Epithelial cell of proximal tubule (primary cell): Measurements from ENCODE around the gene AVL9. TPM values are rescaled to one million over a fixed set of nuclear protein-coding genes. Genes with fewer than 3 reads are reported as not detected.

Experiments
- total RNA-seq: library from RNA; depleted of rRNA; stranded (reverse); fragments of >200 nt; gene quantifications from 2 replicates; pipeline ENCODE4 v1.2.3, GENCODE V29; 2015

Gene AVL9
- total RNA-seq, 1 donor from 2014 or later: 56.7 TPM

Other genes starting within 250 kb of the AVL9 start
- gene LSM5, start 5.1 kb upstream of the AVL9 start, total RNA-seq: 27.3 and 41.1 TPM in 2 replicates